Activated CD4-positive, CD25-positive, alpha-beta regulatory T cell treated with anti-CD3 and anti-CD28 coated beads, Interleukin-2, amount 50 U/mL, for 24 hours (primary cell): Measurements from ENCODE around the gene PPP4R3C.
"Not testable (repeated sequence)": the region's sequence is repeated elsewhere in the genome, so short reads cannot be mapped to it uniquely, and the experiment has no call there.

Experiments
- ATAC-seq, 2 donors: fragments of 150-1000 bp; cut with Tn5 transposase; one replicate each; pipeline ENCODE4 v1.10.0; 2021; ENCODE audit warnings: mild to moderate bottlenecking in 1 of 2, moderate library complexity in 1 of 2

Gene PPP4R3C

GRCh38 chrX:27463187-27463586 is at the start of gene PPP4R3C:
PPP4R3C (minus strand) TSS chrX:27463341; CDS start chrX:27463296, 45 bp downstream.
- ATAC-seq = no peak

GRCh38 chrX:27491397-27491796 is 28.3 kb upstream of the PPP4R3C start:
- ATAC-seq = no peak

- ATAC-seq = no peak
Measured at GRCh38 chrX:27466051-27466450, 2.9 kb upstream of the PPP4R3C start.

- ATAC-seq = no peak
Measured at GRCh38 chrX:27465036-27465435, 1.9 kb upstream of the PPP4R3C start.

- not testable (repeated sequence) for ATAC-seq
Measured at GRCh38 chrX:27459129-27459528, 4.0 kb downstream of the PPP4R3C start.

GRCh38 chrX:27458544-27458943 is 4.6 kb downstream of the PPP4R3C start:
- not testable (repeated sequence) for ATAC-seq

GRCh38 chrX:27451324-27451723 is 11.8 kb downstream of the PPP4R3C start:
- no peak for ATAC-seq

GRCh38 chrX:27446423-27446822 is 16.7 kb downstream of the PPP4R3C start:
- no peak for ATAC-seq

- no peak for ATAC-seq
Measured at GRCh38 chrX:27445438-27445837, 17.7 kb downstream of the PPP4R3C start.

GRCh38 chrX:27444093-27444908 is 18.8 kb downstream of the PPP4R3C start:
- no peak for ATAC-seq

GRCh38 chrX:27442392-27442791 is 20.7 kb downstream of the PPP4R3C start:
- not testable (repeated sequence) for ATAC-seq

- no peak for ATAC-seq
Measured at GRCh38 chrX:27439771-27440170, 23.4 kb downstream of the PPP4R3C start.

- ATAC-seq = no peak
Measured at GRCh38 chrX:27438937-27439336, 24.2 kb downstream of the PPP4R3C start.

- ATAC-seq = no peak
Measured at GRCh38 chrX:27435031-27435430, 28.1 kb downstream of the PPP4R3C start.
